GM21381 (cell line): Measurements from ENCODE around the gene ZSCAN5A.
"Not testable (repeated sequence)": the region's sequence is repeated elsewhere in the genome, so short reads cannot be mapped to it uniquely, and the experiment has no call there.

Source experiments
- ATAC-seq: cut with Tn5 transposase; IDR thresholded peaks from one replicate; pipeline ENCODE4 v1.9.1; 2021; ENCODE audit warnings: mild to moderate bottlenecking, moderate library complexity; ENCODE audit not compliant: unreplicated experiment

The ZSCAN5A gene

DNA sequence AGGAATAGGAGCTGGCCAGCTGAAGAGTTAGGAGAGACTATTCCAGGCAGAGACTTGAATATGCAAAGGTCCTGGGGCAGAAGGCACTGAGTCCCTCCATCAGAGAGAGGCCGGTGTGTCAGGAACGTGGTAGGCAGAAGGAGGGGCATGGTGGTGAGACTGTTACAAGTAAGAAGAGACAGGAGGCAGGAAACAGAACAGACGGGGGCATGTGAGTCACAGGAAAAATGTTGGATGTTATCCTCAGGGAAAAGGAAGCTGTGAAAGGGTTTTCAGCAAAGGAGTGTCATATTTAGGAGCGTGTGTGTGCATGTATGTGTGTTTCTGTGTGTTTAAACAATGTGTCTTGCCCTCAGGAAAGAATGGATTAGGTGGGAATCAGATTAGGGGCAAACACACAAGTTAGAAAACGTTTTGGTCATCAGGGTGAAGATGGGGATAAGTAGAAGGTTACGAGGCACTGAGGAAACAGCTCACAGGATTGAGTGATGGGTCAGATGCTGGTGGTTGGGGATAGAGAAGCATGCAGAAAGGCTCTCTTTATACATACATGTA is 41.0 kb downstream of the ZSCAN5A start:
- no peak for ATAC-seq

DNA sequence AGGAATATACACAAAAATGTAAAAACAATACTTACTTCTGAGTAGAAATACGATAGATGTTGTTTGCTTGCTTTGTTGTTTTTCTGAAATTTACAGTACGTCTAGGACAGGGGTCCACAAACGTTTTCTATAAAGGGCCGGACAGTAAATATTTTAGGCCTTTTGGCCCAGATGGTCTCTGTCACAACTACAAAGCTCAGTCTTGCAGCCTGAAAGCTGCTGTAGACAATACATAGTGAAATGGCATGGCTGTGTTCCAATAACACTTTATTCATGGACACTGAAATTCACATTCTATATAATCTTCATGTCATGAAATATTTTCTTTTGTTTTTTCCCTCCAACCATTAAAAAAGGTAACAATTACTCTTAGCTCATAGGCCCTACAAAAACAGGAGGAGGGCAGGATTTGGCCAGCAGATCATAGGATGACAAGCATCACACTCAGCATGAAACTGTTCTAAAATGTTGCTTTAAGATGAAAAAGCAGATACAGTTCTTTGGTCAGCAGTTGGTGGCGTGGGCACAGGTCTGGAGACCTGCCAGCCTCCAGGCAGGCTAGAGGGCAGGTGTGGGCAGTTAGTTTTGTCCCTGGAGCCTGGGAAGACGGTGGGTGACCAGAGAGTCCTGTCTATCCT is 42.4 kb downstream of the ZSCAN5A start, which contains the start of gene EDDM13:
Gene EDDM13 (plus strand): TSS at position 588 of the 638 bp plus-strand sequence. CDS start 87 bp downstream, outside the sequence.
- ATAC-seq = no peak

DNA sequence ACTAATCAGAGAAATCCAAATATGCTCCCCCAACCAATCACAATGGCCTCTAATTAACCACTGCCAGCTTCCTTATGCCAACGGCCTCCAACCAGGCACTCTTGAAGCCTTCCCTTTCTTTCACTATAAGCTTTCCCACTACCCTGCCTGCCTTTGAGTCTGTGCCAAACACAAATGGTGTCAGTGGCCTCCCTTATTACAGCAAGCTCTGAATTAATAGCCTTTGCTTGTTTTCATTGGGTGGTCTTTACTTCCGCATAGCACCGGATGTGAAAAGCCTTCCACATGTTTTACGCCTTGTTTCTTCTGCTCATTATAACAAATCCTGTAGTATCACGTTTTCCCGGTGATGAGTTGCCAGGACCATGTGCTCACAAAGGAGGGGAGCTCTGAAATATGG is 43.5 kb downstream of the ZSCAN5A start:
- ATAC-seq = no peak

DNA sequence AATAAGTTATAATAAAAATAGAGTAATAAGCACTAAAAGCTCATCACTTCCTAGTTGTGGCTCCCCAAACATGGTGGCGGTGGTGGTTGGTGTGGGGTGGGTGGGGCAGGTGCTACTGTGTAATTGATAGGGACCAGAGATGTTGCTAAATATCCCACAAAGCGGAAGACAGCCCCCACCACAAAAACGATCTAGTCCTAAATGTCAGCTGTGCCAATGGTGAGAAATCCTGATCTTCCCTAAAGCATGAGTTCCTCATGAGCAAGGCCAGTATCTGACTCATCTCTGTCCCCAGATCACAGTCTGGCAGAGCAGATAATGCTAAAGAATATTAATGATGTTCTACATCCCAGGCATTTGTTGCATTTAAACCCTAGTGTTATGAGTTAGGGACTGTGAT is 44.0 kb downstream of the ZSCAN5A start:
- no peak for ATAC-seq

DNA sequence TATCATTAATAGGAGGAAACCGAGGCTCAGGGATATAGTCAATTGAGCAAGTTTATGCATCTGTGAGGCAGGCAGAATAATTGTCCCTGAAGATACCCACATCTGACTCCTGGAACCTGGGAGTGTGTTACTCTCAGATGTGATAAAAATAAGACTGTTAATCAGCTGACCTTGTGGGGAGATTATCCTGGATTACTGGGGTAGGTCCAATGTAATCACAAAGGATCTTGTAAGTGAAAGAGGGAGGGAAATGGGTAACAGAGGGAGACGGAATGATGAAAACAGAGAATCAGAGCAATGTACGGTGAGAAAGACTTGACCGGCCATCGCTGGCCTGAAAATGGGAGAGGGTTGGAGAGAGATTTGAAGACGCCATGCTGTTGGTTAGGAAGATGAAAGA is 45.3 kb downstream of the ZSCAN5A start:
- no peak for ATAC-seq

DNA sequence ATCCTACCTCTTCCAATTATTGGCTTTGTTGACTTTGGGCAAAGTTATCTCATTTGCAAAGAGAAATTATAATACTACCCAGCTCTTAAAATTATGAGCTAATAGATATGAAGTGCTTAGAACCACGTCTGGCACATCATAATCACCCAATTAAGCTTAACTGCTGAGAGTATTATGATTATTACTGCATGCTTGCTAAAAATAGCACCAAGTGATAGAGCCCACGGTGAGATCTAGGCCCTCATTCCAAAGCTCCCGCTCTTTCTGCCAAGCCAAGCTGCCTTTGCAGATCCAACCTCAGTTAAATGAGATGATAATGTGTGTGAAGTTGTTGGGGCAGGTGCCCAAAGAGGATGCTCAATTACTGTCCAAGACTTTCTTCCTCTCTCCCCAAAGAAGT is 48.6 kb downstream of the ZSCAN5A start:
- ATAC-seq = no peak

DNA sequence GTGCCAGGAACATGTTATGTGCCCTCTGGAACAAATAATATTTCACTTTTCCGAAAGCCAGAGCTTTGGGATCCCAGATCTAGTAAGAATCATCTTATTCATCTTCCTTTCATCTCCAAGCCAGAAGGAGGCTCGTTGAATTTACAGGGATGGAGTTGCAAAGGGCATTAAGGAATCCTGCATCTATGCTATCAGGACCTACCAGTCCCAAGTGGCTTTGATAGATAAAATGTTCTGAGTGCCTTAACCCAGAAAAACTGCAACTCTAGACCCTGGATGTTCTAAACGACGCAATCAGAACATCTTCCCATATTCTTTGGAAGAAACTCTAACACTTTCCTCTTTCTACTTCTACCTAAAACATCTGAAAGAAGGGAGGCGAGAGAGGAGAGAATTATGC is 51.3 kb downstream of the ZSCAN5A start:
- ATAC-seq = no peak

DNA sequence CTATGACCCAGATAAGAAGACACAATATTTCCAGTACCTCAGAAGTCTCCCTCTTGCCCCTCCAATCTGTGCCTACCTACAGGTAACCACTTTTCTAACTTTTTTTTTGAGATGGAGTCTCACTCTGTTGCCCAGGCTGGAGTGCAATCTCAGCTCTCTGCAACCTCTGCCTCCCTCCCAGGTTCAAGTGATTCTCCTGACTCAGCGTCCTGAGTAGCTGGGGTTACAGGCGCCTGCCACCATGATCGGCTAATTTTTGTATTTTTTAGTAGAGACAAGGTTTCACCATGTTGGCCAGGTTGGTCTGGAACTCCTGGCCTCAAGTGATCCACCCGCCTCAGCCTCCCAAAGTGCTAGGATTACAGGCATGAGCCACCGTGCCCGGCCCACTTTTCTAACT is 52.7 kb downstream of the ZSCAN5A start:
- ATAC-seq = not testable (repeated sequence)

DNA sequence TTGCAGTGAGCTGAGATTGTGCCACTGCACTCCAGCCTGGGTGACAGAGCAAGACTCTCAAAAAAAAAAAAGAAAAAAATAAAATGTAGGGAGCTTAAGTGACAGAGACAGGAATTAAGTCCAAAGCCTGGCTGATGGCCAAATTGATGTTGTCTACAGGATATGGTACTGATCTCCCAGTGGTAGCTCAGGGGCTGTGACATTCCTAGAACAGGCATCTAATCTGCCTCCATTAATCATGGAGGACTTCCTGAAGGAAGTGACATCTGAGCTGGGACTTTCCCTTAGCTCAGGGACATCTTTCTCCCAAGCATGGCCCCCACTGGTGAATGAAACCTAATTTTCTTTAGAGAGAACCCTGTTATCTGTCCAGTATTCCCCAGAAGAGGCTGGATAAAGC is 53.5 kb downstream of the ZSCAN5A start:
- no peak for ATAC-seq

DNA sequence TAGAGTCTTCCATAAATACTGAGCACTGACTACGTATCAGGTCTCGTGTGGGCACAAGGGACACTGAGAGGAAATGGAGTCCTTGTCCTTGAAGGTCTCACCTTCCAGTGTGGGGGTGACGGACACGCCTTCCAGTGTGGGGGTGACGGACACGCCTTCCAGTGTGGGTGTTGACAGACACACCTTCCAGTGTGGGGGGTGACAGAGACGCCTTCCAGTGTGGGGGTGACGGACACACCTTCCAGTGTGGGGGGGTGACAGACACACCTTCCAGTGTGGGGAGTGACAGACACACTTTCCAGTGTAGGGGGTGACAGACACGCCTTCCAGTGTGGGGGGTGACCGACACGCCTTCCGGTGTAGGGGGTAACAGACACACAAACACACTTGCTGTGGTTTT is 56.4 kb downstream of the ZSCAN5A start:
- ATAC-seq = no peak

DNA sequence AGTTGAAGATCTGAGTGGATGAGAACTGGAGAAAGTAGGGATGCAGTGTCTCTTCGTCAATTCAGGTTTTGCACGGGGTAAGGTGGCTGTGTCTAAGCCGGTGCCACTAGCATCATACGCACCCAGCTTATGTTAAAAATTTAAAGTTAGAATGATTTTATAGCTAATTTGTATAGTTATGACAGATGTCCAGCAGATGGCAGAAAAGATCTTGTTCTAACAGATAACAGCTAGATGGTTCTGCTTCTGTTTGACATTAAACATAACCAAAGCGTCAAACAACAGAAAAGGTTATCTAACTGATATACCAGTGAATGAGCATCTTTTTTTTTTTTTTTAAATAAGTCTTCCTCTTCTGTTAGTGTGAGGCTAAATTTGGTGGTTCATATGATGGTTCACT is 60.9 kb downstream of the ZSCAN5A start:
- ATAC-seq = no peak

DNA sequence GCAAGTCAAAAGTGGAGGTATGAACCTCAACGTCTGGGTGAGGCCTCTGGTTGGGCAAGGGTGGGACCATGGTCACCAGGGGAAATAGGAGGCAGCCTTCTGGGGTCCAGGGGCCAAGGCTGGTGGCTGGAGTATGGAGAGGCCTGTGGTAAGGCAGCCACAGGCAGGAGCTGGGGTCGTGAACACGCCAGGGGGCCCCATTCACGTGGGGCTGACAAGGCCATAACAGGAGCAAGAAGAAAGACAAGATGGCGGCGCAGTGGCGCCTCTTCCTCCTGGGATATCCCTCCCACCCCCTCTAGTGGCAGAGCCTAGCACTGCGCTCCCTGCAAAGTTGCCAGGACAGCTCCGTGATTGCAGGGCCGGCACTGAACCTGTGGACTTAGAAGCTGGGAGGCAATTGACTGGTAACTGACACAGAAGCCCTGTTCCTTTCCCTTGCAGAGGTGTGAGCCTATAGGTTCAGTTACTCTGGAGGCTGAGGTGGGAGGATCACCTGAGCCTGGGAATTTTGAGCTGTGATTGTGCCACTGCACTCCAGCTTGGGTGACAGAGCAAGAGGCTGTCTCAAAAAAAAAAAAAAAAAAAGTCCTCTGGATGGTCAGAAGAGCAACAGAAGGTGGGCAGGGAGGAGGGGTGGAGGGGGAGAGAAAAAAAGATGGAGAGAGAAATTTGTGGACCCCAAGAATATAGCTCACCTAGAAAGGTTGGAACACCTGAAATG is 61.8 kb downstream of the ZSCAN5A start:
- no peak for ATAC-seq

DNA sequence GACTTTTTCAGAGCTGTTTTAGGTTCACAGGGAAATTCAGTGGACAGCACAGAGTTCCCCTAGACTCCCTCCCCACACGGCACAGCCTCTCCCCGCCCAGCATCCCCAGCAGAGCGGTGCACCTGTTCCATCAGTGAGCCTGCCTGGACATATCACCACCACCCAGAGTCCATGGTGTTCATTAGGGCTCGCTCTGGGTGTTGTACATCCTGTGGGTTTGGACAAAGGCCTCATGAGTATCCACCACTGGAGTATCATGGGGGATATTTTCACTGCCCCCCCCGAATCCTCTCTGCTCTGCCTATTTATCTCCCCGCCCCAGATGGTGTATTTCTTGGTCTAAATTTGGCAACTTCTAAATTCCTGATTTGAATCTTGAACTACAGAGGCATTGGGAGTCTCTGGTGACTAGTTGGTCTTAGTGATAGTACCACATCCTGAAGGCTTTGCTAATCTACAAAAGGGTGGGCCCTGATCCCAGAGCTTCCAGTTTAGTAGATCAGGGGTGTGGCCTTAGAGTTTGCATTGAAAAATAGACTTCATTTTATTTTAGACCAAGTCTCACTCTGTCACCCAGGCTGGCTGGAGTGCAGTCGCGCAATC is 65.8 kb downstream of the ZSCAN5A start:
- ATAC-seq = not testable (repeated sequence)

DNA sequence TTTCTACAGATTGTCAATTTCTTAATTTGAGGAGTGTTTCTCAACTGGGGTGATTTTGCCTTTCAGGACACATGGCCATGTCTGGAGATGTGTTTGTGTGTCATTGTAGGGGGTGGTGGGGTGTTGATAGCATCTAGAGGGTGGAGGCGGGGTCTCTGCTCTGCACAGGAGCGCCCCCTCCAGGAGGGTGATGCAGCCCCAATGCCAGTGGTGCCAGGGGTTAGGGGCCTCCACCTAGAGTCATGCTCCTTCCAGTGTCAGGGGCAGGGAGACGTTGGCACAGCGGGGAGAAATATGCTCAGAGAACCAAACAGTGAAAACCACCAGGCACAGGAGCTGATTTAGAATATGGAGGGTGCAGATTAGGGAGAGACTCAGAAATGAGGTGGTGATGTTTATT is 68.9 kb downstream of the ZSCAN5A start:
- not testable (repeated sequence) for ATAC-seq

DNA sequence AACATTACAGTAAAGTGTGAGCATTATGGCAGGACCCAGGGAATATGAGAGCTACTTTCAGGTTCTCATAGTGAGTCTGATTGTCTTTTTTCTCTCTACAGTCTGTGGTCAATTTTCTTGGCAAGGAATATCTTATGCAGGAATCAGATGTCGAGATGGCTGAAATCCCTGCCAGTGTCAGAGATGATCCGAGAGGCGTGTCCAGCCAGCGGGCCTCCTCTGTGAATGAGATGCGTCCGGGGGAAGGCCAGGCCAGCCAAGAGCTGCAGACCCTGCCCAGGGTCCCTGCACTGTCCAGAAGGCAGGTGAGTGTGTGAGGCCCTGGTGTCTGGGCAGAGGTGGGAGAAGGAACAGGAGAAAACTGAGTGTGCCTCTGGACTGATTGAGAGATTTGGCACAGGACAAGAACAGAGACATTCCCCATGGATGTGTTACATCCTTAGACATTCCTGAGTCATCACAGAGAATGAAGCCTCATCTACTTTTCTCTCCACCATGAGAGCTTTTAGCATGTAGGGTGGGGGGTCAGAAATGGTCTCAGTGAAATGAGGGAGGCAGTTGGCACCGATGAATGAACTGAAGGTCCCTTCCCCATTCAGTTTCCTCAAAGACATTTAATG is 69.4 kb downstream of the ZSCAN5A start:
- no peak for ATAC-seq

DNA sequence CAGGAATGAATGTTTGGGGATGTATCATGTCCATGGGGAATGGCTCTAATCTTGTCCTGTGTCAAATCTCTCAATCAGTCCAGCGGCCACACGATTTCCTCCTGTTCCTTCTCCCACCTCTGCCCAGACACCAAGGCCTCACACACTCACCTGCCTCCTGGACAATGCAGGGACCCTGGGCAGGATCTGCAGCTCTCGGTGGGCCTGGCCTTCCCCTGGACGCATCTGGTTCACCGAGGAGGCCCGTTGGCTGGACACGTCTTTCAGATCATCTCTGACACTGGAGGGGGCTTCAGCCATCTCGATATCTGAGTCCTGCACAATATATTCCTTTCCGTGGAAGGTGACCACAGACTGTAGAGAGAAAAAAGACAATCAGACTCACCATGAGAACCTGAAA is 91.2 kb downstream of the ZSCAN5A start:
- ATAC-seq = no peak

DNA sequence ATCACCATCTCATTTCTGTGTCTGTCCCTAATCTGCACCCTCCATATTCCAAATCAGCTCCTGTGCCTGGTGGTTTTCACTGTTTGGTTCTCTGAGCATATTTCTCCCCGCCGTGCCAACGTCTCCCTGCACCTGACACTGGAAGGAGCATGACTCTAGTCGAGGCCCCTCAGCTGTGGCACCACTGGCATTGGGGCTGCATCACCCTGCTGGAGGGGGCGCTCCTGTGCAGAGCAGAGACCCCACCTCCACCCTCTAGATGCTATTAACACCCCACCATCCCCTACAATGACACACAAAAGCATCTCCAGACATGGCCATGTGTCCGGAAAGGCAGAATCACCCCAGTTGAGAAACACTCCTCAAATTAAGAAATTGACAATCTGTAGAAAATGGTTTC is 91.7 kb downstream of the ZSCAN5A start:
- no peak for ATAC-seq

DNA sequence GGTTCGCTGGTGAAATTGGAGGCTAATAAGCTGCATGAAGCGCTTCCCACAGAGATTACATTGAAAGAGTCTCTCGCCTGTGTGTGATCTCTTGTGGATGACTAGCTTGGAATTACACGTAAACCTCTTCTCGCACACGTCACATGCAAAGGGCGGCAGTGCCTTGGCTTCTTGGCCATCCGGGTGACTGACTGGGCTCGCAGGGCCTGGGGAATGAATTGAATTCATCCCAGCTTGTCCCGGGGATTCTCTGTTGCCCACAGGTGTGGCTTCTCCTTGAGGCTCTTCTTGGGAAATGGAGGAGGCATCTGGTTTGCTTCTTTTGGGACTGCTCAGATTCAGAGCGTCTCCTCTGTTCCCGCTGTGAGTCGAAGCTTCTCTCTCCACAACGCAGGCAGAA is 92.8 kb downstream of the ZSCAN5A start:
- ATAC-seq = no peak

DNA sequence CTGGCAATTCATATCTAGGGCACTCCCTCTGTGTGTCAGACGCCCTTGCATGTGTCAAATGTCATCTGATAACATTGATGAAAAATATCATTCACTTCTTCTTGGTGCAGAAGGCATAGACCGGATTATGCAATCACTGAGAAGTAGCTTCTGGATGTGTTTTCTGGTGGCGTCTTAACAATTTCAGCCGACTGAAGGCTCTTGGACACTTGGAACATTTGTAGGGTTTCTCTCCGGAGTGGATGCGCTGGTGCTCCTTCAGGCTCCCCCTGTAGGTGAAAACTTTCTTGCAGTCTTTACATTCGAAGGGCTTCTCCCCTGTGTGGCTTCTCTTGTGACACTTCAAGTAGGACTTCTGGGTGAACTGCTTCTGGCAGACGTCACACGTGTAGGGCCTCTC is 93.2 kb downstream of the ZSCAN5A start:
- not testable (repeated sequence) for ATAC-seq

DNA sequence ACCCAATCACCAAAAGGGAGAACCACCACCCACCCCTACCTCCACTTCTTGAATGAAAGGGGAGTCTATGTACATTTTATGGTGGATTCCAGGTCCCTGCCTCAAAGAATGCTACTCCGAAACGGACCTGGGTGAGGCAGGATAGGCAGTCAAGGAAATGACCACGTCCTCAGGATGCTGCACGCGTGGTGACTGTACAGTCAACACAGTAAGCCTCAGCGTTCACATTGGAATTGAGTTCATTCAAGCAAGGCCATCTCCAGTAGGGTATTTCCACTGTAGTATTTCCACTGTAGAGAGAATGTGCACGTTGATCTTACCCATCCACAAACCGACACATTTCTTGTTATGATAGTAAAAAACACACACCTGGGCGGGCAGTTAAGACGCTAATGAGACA is 95.7 kb downstream of the ZSCAN5A start:
- ATAC-seq = no peak
